Epithelial cell of proximal tubule (primary cell): ENCODE data around the gene TMEM170B. TPM values are rescaled to one million over a fixed set of nuclear protein-coding genes. Genes with fewer than 3 reads are reported as not detected.

ENCODE experiments used
- DNase-seq: peaks from one replicate; pipeline ENCODE4 v3.0.0-alpha.2; 2011; ENCODE audit warnings: low read depth
- H3K4me3 ChIP-seq: 2 replicates; pipeline ENCODE4 v1.5.1; 2011; ENCODE audit warnings: low read depth, mild to moderate bottlenecking, low read length
- total RNA-seq: library from RNA; depleted of rRNA; stranded (reverse); fragments of >200 nt; gene quantifications from 2 replicates; pipeline ENCODE4 v1.2.3, GENCODE V29; 2015
- TF ChIP-seq, protein P1 (sequence below): conservative IDR thresholded peaks from 2 replicates; pipeline ENCODE4 v1.5.1; 2012; ENCODE audit warnings: low read depth, mild to moderate bottlenecking, low read length

Gene TMEM170B
- total RNA-seq, 1 donor from 2014 or later, result 0.92 TPM

DNA sequence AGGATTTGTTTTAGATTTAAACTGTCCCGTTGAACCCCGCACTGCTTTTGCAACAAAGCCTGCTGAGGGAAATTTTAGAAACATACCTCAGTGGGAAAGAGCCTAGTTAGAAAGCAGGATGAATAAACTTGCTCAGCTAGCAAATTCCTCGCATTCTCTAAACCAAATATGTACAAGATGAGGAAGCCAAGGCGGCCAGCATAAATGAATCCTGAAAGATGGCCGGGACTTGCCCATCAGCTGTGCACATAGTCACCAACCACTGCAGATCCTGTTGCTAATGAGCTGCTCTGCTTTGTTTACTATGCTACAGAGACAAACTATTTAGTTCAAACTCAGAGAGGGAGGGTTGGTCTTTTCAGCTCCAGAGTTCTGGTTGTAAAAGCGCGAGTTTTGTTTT is 49.0 kb downstream of the TMEM170B start:
- TF ChIP-seq, protein P1, sequence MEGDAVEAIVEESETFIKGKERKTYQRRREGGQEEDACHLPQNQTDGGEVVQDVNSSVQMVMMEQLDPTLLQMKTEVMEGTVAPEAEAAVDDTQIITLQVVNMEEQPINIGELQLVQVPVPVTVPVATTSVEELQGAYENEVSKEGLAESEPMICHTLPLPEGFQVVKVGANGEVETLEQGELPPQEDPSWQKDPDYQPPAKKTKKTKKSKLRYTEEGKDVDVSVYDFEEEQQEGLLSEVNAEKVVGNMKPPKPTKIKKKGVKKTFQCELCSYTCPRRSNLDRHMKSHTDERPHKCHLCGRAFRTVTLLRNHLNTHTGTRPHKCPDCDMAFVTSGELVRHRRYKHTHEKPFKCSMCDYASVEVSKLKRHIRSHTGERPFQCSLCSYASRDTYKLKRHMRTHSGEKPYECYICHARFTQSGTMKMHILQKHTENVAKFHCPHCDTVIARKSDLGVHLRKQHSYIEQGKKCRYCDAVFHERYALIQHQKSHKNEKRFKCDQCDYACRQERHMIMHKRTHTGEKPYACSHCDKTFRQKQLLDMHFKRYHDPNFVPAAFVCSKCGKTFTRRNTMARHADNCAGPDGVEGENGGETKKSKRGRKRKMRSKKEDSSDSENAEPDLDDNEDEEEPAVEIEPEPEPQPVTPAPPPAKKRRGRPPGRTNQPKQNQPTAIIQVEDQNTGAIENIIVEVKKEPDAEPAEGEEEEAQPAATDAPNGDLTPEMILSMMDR, result no peak
- DNase-seq, result no peak
- no peak overlapping the region for H3K4me3 ChIP-seq

DNA sequence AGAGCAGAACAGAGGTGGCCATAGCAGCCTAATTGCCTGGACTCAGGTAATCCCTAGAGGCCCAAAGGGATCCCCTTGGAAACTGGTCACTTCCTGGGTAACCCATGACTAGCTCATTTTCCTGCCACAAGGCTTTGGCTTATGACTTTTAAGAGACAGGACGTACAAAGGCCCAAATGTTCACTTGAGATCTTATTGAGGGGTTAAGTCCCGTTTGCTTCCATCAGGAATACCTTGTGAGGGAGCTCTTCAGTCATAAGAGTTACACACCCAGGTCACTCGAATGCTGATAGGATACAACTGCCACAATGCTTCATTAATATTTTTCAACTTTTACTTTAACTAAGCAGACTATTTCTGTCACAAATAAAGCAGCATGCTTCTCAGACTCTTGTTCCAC is 51.7 kb downstream of the TMEM170B start:
- TF ChIP-seq, protein P1, result peak; percentile 56
- no peak overlapping the region for H3K4me3 ChIP-seq
- no peak for DNase-seq

DNA sequence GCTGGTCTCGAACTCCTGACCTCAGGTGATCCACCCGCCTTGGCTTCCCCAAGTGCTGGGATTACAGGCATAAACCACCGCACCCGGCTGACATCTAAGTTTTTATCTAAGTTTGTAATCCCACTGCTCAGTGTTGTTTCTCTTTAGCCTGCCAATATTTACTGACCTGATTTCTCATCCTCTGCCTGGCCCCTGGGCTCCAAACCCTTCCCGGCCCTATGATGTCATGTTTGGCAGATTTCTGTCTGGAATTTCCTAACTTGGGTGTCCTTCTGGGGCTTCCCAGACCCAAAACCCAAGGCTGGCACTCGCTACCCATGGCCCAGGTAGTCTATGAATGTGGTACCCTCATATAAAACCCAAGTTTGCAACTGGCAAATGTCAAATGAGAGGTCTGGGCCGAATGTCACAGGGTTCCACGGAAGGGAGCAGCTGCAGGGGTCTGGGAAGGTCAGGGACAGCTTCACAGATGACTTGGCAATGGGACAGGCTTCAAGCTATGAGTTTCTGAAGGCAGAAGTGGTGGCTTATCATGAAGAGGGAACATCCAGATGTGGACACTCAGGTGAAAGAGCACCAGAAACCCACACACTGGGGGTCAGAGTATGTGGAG is 54.9 kb downstream of the TMEM170B start:
- TF ChIP-seq, protein P1, result no peak
- no peak for DNase-seq

DNA sequence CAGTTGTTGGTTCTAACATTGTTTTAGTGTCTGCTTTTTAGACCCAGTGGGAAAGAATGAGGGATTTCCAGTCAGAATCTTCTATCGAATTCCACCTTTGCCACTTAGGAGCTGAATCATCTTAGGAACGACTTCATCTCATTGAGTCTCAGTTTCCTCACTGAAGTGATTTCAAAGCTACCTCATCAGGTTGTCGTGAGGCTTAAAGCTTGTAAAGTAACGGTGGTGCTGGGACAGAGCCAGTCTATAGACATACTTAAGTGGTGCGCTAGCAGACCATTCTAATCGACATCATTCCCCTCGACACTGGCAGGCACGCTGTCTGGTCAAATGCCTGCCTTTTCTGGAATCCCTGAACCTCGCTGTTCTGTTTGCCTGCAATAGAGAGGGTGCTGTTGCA is 55.5 kb downstream of the TMEM170B start:
- TF ChIP-seq, protein P1, result no peak
- no peak overlapping the region for H3K4me3 ChIP-seq
- no peak for DNase-seq

More for the DNA sequence above, 54.9 kb downstream of the TMEM170B start:
- H3K4me3 ChIP-seq, result no peak overlapping the region

DNA sequence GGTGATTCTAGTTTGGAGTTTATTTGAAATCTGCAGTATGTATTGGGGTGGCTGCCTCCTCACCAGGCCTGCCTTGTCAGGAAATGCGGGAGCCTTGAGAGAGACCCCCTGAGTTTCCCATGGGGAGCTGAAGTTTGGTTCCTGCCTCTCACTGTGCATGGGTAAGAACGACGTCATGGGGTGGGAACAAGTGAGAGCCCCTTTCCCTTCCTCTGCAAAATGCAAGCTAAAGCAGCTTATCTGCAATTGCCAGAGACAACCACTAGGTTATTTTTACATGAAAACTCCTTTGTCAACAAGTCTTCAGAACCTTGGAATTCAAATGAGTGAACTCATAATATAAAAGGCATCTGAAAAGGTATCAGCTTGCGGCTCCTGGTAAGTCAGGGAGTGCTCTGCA is 58.4 kb downstream of the TMEM170B start:
- DNase-seq, result no peak
- TF ChIP-seq, protein P1, result no peak
- H3K4me3 ChIP-seq, result no peak overlapping the region

DNA sequence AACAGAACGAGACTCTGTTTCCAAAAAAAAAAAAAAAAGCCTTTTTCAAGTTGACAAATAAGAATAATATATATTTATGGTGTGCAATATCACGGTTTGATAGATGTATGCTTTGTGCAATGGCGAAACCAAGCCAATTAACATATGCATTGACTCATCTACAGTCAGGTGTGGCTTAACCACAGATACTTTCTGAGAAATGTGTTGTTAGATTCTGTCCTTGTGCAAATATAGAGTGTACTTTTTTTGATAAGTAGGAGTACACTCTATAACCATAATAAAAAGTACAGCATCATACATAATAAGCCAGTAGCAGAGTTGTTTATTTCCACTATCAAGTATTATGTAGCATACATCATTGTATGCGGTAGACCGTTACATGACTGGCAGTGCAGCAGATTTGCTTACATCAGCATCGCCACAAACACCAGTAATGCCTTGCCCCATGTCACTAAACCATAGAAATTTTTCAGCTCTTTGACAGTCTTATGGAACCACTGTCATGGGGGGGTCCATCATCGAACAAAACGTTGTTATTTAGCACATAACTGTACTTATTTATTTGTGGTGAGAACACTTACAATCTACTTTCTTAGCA is 59.2 kb downstream of the TMEM170B start:
- DNase-seq, result no peak
- no peak overlapping the region for H3K4me3 ChIP-seq
- TF ChIP-seq, protein P1, result no peak

DNA sequence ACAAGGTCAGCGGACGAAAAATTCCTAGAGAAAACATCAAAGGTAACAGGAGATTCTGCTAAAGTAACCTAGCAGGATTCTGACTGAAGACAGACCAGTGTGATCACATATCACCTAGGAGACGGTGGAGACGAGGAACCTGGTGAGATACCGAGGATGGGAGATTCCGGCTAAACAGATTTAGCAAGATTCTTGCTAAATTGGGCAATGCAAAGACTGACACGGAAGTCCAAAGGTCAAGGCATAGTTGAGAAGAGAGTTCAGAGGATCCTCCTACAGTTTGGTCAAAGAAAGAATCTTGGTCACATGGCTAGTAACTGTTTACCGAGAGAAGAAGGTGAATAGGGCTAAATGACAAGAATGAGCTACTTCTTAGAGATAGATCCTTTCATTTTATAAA is 61.1 kb downstream of the TMEM170B start:
- no peak overlapping the region for H3K4me3 ChIP-seq
- TF ChIP-seq, protein P1, result no peak
- peak; percentile 93 for DNase-seq
